Dermis blood vessel endothelial cell (primary cell): Measurements from ENCODE around the gene ATF6. TPM values are rescaled to one million over a fixed set of nuclear protein-coding genes. Genes with fewer than 3 reads are reported as not detected.
"Not testable (repeated sequence)": the region's sequence is repeated elsewhere in the genome, so short reads cannot be mapped to it uniquely, and the experiment has no call there.

Experiments
- DNase-seq: peaks from one replicate; pipeline ENCODE4 v3.0.0; 2010
- total RNA-seq: library from RNA; depleted of rRNA; stranded (reverse); fragments of >200 nt; gene quantifications from 2 replicates; pipeline ENCODE4 v1.2.3, GENCODE V29; 2014

ATF6 gene
- total RNA-seq, 1 donor from 2014 or later = 65.0 TPM

DNA sequence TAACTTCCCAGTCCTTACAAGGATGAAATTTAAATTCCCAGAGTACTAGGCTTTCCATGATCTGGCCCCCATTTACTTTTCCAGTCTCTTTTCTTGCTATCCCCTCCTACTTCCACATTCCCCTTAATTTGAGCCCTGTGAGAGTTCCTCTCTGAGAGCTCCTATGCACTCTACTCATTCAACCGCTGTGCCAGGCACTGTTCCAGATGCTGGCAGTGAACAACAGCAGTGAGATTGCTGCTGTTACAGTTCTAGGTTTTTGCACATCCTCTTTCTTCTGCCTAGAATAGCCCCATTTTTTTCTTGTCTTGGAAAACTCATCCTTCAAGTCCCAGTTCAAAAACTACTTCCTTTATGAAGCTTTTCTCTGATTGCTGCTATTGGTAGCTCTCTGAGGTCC is 18.8 kb downstream of the ATF6 start:
- no peak for DNase-seq

DNA sequence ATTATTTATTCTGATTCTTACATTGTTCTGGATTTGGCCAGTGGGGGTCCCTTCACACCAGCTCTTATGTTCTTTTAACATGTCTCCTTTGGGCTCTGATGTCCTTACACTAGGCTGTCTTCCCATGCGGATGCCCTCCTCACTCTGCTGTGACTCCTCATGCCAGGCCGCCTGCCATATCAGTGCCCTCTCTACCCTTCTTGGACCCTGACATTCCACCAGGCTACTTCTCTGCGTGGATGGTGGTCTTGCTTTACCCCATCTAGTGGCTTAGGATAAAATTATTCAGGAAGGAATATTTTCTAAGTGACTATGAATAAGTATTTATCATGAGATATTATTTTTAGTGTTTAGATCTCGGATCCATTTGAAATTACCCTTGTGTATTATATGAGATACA is 21.2 kb downstream of the ATF6 start:
- no peak for DNase-seq

DNA sequence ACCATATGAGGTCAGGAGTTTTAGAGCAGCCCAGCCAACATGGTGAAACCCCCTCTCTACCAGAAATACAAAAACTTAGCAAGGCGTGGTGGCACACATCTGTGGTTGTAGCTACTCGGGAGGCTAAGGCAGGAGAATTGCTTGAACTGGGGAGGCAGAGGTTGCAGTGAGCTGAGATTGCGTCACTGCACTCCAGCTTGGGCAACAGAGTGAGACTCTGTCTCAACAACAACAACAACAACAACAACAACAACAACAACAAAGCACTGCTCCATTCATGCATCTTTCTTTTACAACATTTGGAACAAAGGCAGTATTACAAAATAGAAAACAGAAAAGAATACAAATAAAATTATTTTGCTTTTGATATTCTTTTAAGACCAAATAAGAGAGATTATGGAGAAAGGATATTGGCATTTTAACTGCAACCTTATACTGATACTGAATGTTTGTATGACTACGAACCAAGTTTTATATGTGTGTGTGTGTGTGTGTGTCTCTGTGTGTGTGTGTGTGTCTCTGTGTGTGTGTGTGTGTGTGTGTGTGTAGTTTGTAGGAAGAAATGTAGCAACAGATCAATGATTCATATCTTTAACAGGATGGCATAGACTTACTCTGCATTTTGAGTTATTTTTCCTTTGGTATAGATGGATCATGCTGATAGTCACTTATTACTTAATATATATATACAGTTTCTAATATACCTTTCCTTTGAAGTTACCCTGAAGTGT is 24.6 kb downstream of the ATF6 start:
- no peak for DNase-seq

DNA sequence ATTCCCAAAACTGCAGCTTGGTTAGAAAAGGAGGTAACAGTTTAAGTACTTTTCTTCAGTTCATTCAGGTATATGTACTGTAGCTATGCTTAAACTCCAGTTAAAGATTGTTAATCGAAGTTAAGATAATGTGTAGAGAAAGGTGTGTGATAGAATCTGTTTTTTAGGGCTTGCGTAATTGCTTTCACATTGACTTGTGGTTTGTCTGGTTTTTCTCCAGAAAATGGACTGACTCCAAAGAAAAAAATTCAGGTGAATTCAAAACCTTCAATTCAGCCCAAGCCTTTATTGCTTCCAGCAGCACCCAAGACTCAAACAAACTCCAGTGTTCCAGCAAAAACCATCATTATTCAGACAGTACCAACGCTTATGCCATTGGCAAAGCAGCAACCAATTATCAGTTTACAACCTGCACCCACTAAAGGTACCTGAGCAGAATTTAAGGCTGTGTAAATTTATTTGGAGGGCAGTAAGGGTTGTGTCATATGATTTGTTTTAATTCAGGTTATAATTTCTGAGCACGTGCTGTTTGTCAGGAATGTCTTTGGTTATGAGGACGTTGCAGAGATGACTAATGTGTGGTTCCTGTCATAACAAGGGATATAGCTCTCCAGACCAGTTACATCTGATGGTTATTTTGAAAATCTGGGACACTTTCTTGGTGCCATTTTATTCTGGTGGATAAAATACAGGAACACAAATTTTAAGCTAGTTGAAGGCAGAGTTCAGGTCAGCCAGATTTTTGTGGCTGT is 26.0 kb downstream of the ATF6 start:
- DNase-seq = peak; percentile 50

DNA sequence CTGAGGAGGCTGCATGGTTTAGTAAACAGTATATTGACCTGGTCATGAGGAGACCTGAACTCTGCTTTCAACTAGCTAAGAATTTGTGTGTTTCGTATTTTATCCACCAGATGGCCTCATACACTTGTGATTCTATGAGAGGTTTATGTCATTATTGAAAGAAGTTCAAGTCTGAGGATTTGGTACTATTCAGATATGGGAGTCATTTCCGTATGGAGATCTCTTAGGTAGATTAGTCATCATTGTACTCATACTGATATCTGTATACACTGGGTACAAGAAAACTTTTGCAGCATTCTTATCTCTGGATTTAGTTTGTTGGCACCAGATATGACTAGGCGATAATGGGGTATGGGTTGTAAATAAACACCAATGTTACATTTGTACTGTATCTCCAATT is 26.6 kb downstream of the ATF6 start:
- peak; percentile 90 for DNase-seq

DNA sequence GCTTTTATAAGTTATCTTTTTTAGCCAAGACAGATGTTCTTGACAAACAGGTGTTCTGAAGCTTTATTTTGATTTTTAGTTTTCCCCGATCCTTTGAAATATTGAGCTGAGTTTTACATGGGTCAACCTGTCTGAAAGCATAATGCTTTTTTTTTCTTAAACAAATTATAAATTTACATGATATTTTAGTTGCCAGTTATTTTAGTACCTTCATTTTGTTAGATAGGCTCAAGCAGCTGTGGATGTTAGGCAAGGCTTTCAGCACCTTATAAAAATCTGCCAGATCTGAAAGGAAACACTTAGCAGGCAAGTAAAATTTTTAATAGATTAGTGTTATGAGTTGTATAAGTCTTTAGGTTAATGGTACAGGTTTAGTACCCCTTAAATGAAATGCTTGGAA is 33.7 kb downstream of the ATF6 start:
- no peak for DNase-seq

DNA sequence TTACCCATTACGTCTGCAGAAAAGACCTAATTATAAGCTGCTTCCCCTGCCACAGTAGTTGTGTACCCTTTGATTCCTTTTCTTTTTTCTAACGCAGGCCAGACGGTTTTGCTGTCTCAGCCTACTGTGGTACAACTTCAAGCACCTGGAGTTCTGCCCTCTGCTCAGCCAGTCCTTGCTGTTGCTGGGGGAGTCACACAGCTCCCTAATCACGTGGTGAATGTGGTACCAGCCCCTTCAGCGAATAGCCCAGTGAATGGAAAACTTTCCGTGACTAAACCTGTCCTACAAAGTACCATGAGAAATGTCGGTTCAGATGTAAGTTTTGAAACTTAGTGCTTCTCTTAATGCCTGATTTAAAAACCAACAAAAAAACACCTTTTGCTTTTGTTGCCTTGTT is 35.8 kb downstream of the ATF6 start:
- DNase-seq = no peak

DNA sequence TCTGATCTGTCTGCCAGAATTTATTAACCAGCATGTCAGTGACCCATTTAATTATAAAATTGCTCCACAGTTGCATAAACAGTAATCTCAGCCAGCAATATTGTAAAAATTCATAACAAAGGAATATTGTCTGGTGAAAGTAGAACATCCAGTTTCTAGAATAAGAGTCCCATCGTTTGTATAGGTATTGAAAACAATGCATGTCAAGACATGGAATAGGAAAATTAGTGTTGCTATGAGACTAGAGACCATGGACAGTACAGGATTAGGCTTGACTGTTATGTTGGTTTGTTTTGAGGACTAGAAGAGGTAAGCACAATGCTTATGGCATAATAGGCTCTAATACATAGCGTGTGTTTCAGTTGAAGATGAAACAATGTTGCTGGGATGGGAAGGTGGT is 37.1 kb downstream of the ATF6 start:
- DNase-seq = no peak

DNA sequence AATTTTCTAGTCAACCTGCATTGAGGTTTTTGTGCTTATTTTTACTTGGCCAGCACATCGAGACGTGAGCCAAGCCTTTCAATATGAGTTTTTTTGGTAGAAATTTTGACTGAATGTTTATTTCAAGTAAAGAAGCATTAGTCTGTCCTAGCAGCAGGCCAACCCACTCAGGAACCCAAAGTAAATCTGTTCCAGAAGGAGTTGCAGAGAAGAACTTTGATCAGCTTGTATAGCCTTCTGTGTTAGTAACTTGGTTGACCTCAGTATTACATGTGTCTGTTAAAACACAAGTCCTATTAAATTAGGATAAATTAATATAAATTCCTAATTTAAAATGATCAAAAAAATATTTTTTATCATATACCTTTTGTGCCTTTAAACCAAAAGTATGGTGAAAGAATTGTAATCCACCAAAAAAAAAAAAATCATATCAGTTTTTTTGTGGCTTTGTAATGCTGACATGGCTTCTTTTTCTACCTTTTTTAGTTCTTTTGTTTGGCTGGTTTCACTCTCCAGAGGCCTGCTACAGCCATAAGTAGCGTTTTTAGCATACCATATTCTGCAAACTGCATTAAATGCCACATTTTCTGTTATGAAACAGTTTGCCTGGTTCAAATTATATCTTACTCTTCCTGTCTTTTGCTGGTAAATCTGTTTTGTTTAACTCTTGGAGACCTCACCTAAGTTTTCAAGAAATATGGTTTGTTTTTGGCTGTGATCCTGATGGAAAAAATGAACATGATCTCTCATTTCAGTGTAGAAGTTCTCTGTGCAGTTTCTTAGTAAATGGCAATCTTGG is 39.5 kb downstream of the ATF6 start:
- no peak for DNase-seq

DNA sequence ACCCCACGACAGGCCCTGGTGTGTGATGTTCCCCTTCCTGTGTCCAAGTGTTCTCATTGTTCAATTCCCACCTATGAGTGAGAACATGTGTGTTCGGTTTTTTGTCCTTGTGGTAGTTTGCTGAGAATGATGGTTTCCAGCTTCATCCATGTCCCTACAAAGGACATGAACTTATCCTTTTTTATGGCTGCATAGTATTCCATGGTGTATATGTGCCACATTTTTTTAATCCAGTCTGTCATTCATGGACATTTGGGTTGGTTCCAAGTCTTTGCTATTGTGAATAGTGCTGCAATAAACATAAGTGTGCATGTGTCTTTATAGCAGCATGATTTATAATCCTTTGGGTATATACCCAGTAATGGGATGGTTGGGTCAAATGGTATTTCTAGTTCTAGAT is 43.1 kb downstream of the ATF6 start:
- DNase-seq = not testable (repeated sequence)

DNA sequence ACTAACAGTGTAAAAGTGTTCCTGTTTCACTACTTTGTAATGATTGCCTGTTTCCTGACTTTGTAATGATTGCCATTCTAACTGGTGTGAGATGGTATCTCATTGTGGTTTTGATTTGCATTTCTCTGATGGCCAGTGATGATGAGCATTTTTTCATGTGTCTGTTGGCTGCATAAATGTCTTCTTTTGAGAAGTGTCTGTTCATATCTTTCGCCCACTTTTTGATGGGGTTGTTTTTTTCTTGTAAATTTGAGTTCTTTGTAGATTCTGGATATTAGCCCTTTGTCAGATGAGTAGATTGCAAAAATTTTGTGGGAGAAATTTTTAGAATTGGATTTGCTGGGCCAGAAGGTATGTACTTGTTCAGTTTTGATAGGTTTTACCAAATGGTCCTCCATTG is 43.5 kb downstream of the ATF6 start:
- not testable (repeated sequence) for DNase-seq

DNA sequence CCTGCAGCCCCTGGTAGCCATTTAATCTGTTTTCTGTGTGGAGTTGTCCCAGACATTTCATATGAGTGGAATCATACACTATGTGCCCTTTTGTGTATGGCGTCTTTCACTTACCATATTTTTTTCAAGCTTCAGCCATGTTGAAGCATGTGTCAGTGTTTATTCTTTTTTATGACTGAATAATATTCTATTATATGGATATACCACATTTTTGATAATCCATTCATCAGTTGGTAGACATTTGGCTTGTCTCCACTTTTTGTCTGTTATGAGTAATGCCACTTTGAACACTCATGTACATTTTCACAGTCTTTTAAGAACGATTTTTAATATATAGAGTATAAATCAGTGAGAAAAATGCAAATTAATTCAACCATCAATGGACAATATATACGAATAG is 44.7 kb downstream of the ATF6 start:
- DNase-seq = no peak

DNA sequence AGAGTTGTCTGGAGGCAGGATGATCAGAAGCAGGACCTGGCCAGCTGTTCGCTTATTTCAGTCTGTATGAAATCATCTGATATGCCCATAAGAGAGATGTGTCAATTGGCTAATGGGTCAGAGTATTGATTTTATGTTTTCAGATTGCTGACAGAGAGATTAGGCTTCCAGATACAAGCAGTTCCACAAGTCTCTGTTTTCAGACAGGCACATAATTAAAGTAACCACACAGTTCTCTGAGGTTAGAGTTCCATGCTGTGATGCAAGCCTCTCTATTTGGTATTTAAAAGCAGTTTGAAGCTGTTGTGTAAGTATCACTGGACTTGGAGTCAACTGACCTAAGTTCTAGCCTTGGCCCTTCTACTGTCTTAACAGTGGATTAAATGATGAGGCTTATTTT is 50.1 kb downstream of the ATF6 start:
- no peak for DNase-seq

DNA sequence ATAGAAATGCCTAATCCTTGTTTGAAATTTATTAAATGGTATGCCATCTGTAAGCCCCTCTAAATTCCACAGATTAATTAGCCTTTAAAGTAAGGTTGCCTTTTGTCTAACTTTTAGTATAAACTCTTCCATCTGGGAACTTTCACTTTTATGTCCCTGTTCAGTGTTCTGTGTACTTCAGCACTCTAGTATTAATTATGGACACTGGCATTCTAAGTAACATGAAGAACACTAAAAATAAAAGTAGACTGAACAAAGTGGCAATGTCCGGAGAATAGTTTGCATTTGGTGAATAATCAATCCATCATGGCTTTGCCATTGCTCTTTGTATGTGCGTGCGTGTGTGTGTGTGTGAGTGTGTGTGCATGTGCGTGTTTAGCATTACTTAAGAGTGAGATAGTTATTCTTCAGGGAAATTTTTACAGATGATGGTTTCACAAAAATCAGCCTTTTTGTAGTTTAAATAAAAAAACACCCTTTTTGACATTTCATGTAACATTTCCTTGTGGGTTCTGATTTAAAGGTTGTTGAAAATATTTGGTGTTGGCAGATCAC is 51.1 kb downstream of the ATF6 start:
- DNase-seq = no peak

DNA sequence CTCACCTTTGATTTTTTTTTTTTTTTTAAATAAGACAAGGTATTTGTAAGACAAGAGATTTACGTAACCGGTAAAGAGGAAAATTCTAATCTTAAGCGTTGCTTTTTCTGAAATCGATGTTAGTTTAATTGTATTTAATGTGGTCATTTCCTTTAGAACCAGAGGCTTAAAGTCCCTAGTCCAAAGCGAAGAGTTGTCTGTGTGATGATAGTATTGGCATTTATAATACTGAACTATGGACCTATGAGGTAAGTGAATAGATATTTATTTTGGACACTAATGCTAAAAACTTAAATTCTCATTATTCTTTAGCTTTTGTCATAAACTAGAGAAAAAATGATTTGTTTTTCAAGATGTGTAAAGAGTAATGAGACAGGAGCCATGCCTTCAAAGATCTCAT is 54.8 kb downstream of the ATF6 start:
- DNase-seq = no peak

DNA sequence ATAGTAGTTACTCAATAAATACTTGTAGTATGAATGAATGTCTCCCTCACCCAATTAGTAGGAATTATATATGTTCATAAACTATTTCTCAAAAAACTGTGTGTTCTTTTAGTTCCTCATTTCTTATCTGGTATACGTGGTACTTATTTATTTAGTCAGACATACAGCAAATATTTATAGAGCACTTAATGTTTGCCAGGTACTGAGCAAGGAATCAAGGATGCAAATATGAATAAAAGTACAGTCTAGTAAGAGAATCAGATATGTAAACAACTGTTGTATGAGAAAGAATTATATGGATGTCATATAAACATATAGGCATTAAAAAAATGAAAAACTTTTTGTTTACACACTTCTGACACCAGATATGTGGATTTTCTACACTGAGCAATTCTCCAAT is 58.5 kb downstream of the ATF6 start:
- DNase-seq = no peak

DNA sequence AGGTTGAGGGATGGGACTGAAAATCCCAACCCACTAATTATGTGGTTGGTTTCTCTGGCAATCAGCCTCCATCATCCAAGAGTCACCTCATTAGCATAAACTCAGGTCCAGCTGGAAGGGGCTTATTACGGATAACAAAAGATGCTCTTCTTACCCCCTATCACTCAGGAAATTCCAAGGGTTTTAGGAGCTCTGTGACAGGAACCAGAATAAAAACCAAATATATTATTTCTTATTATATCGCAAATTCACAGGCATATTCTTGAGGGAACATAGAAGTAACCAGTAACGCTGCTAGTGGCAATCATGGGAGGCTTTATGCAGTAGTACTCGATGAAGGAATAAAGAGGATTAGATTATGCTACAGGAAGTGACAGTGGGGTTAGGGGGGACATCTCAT is 59.7 kb downstream of the ATF6 start:
- no peak for DNase-seq

DNA sequence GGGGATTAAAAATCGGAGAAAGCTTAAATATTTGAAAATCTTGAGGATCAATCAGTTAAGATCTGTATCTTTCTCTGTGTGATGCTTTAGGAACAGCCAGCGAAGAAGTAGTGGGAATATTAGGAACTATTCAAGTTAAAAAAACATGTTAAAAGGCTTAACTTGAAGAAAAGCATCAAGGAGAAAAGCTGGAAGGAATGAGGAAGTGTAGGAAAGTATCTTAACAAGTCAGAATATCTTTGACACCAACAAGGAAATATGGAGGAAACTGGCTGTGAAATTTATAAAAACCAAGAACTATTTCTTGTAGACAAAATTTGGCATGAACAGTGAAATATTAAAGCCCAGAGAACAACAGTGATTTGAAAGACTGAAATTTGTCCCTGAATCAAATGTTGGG is 60.4 kb downstream of the ATF6 start:
- DNase-seq = no peak

DNA sequence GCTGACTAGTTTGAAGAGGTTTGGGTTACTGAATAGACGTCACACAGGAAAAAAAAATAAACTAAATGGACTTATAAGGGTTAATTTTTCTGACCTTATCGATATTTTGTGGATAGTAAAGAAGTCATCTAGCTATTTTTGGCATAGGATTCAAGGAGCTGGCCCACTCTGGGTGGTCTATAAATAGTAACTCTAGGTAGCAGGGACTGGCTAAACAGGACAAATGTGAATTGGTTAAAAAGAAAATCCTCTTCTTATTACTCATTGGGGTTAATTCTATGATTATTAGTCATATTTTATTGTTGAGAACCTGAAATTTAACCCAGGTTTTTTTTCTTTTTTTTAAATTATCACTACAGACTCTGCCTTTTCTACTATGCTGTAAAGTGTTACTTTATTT is 61.7 kb downstream of the ATF6 start:
- DNase-seq = no peak

DNA sequence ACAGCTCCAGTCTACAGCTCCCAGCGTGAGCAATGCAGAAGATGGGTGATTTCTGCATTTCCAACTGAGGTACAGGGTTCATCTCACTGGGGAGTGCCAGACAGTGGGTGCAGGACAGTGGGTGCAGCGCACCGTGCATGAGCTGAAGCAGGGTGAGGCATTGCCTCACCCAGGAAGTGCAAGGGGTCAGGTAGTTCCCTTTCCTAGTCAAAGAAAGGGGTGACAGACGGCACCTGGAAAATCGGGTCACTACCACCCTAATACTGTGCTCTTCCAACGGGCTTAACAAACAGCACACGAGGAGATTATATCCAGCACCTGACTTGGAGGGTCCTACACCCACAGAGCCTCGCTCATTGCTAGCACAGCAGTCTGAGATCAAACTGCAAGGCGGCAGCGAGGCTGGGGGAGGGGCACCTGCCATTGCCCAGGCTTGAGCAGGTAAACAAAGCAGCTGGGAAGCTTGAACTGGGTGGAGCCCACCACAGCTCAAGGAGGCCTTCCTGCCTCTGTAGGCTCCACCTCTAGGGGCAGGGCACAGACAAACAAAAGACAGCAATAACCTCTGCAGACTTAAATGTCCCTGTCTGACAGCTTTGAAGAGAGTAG is 66.3 kb downstream of the ATF6 start:
- not testable (repeated sequence) for DNase-seq

DNA sequence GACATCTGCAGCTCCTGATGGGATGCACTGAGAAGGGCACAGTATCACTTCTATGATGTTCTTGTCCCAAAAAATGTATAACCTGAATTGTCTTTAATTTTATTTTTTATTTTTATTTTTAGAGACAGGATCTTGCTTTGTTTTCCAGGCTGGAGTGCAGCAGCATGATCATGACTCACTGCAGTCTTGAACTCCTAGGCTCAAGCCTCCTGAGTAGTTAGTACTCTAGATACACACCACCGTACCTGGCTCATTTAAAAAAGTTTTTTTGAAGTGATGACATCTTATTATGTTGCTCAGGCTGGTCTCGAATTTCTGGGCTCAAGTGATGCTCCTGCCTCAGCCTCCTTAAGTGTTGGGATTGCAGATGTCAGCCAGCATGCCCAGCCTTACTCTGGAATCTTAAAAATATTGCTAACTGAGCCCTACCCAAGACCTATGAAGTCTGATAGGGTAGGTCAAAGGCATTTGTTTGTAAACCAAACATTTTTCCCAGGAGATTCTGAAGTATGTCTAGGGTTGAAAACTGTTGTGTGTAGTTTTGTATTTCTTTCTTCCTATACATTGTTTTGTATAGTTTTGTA is 68.9 kb downstream of the ATF6 start:
- DNase-seq = peak; percentile 13

DNA sequence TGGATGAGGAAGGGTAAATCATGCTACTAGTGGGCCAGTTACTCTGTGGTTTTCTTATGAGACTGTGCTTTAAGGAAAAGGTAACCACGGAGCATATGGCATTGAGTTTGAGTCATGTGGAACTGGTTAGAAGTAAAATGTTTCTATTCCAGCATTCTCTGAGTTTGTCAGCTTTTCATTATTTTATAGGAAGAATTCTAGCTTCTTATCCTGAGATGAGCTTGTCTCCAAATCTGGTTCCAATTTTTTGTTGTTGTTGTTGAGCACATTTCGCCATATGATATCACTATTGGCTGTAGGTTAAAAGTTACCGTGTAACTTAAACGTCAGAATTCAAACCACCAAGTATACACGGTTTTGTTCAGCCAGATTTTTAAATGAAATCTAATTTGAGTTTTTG is 69.9 kb downstream of the ATF6 start:
- DNase-seq = no peak

DNA sequence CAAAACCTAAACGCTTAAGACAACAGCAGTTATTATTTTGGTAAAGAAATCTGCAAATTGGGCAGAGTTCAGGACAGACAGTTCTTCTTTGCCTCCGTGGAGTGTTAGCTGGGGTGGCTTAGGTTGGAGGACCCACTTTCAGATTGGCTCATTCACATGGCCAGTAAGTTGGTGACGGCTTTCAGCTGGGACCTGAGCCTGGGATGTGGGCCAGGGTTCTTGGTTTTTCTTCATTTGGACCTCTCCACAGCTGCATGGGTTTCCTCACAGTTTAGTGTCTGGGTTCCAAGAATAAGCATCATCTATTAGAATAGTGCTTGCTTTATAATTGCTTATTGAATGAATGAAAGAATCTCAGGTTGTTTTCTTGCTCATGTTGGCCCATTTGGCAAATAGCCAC is 72.2 kb downstream of the ATF6 start:
- DNase-seq = no peak
